ENCODE measurements around the gene SEMA4B.

SEMA4B gene

GRCh38 chr15:90222547-90222946 lies 21.4 kb downstream of the SEMA4B start:
- Histone ChIP-seq H3K27ac (no peak overlapping the region), H3K4me3 (no peak overlapping the region)
- TF ChIP-seq CTCF (IDR thresholded peaks at IDR 0.05) = no peak
- DNase-seq (ENCODE audit: low spot score) = no peak

- H3K4me3 ChIP-seq = no peak overlapping the region
- DNase-seq (ENCODE audit: low spot score) = no peak
- H3K27ac ChIP-seq = no peak overlapping the region
- no peak for TF ChIP-seq CTCF (IDR thresholded peaks at IDR 0.05)
These were observed 22.5 kb downstream of the SEMA4B start for GRCh38 chr15:90223441-90224165.

- no peak for TF ChIP-seq CTCF (IDR thresholded peaks at IDR 0.05)
- H3K27ac ChIP-seq = no peak overlapping the region
- DNase-seq (ENCODE audit: low spot score) = no peak
- no peak overlapping the region for H3K4me3 ChIP-seq
These were observed 23.9 kb downstream of the SEMA4B start for GRCh38 chr15:90225047-90225446.

- no peak overlapping the region for H3K4me3 ChIP-seq
- DNase-seq (ENCODE audit: low spot score) = no peak
- no peak overlapping the region for H3K27ac ChIP-seq
- TF ChIP-seq CTCF (IDR thresholded peaks at IDR 0.05) = no peak
These were observed 24.5 kb downstream of the SEMA4B start for GRCh38 chr15:90225504-90226234.

GRCh38 chr15:90227336-90227735 lies 26.2 kb downstream of the SEMA4B start:
- no peak overlapping the region for H3K27ac ChIP-seq
- H3K4me3 ChIP-seq = no peak overlapping the region
- DNase-seq (ENCODE audit: low spot score) = no peak
- no peak for TF ChIP-seq CTCF (IDR thresholded peaks at IDR 0.05)

- H3K27ac ChIP-seq = no peak overlapping the region
- no peak for TF ChIP-seq CTCF (IDR thresholded peaks at IDR 0.05)
These were observed 27.0 kb downstream of the SEMA4B start for GRCh38 chr15:90227816-90228772.

More at GRCh38 chr15:90227816-90228772, 27.0 kb downstream of the SEMA4B start:
- no peak overlapping the region for H3K4me3 ChIP-seq
- no peak for DNase-seq (ENCODE audit: low spot score)
